HUES6 (cell line): Measurements from ENCODE around the gene ZNF267.
"Not testable (repeated sequence)": the region's sequence is repeated elsewhere in the genome, so short reads cannot be mapped to it uniquely, and the experiment has no call there.

Experiments
- H3K27ac ChIP-seq: 2 replicates; pipeline ENCODE4 v1.7.0; 2013; ENCODE audit warnings: low read depth, mild to moderate bottlenecking, low read length, inconsistent platforms
- H3K27me3 ChIP-seq: 2 replicates; pipeline ENCODE4 v1.6.1; 2013; ENCODE audit warnings: low read length; ENCODE audit not compliant: control insufficient read depth, insufficient read depth
- H3K36me3 ChIP-seq: 2 replicates; pipeline ENCODE4 v1.6.1; 2013; ENCODE audit warnings: low read length; ENCODE audit not compliant: control insufficient read depth, insufficient read depth
- H3K4me1 ChIP-seq: 2 replicates; pipeline ENCODE4 v1.6.1; 2013; ENCODE audit warnings: low read length; ENCODE audit not compliant: control insufficient read depth, insufficient read depth
- H3K4me3 ChIP-seq: 2 replicates; pipeline ENCODE4 v1.5.1; 2013; ENCODE audit warnings: low read depth, low read length
- H3K9ac ChIP-seq: one replicate; pipeline ENCODE4 v1.6.1; 2013; ENCODE audit warnings: mild to moderate bottlenecking, low read length
- H3K9me3 ChIP-seq: 2 replicates; pipeline ENCODE4 v1.6.1; 2013; ENCODE audit warnings: low read depth, low read length; ENCODE audit not compliant: control insufficient read depth, insufficient read depth

ZNF267 gene

GRCh38 chr16:31920373-31920772, 46.8 kb downstream of the ZNF267 start:
- Histone ChIP-seq H3K36me3 (peaks cover 12% of the 10 kb centered on the region), H3K27ac (no peak overlapping the region), H3K27me3 (no peaks in the 10 kb centered on the region), H3K4me1 (no peaks in the 10 kb centered on the region), H3K4me3 (no peak overlapping the region), H3K9ac (no peak overlapping the region), H3K9me3 (peaks cover 82% of the 10 kb centered on the region)

- not testable (repeated sequence) for H3K9ac ChIP-seq, H3K36me3 ChIP-seq, H3K27ac ChIP-seq, H3K9me3 ChIP-seq, H3K4me3 ChIP-seq, H3K4me1 ChIP-seq, H3K27me3 ChIP-seq
These were observed 78.2 kb downstream of the ZNF267 start for GRCh38 chr16:31951806-31952205.

- H3K9ac ChIP-seq, H3K4me3 ChIP-seq, H3K4me1 ChIP-seq, H3K9me3 ChIP-seq, H3K36me3 ChIP-seq, H3K27me3 ChIP-seq, H3K27ac ChIP-seq: not testable (repeated sequence)
These were observed 78.6 kb downstream of the ZNF267 start for GRCh38 chr16:31952206-31952605.

GRCh38 chr16:31956221-31956620, 82.6 kb downstream of the ZNF267 start:
- H3K27ac ChIP-seq, H3K36me3 ChIP-seq, H3K4me3 ChIP-seq, H3K27me3 ChIP-seq, H3K9ac ChIP-seq, H3K4me1 ChIP-seq: not testable (repeated sequence)
- peaks cover 11% of the 10 kb centered on the region; the same call in 1 of the 2 replicates for H3K9me3 ChIP-seq

- not testable (repeated sequence) for H3K27ac ChIP-seq, H3K4me1 ChIP-seq, H3K4me3 ChIP-seq
These were observed 86.7 kb downstream of the ZNF267 start for GRCh38 chr16:31960186-31960910.

More at GRCh38 chr16:31960186-31960910, 86.7 kb downstream of the ZNF267 start:
- H3K36me3 ChIP-seq, H3K27me3 ChIP-seq, H3K9ac ChIP-seq: not testable (repeated sequence)
- peaks cover 11% of the 10 kb centered on the region; the same call in 1 of the 2 replicates for H3K9me3 ChIP-seq
